ENCODE data around the gene HSD17B4. TPM values are rescaled to one million over a fixed set of nuclear protein-coding genes. Genes with fewer than 3 reads are reported as not detected.
"Not testable (repeated sequence)": the region's sequence is repeated elsewhere in the genome, so short reads cannot be mapped to it uniquely, and the experiment has no call there.

The HSD17B4 gene
- total RNA-seq, 4 donors from 2014 or later = 71.6 to 90.6 (median 86.2) TPM

DNA sequence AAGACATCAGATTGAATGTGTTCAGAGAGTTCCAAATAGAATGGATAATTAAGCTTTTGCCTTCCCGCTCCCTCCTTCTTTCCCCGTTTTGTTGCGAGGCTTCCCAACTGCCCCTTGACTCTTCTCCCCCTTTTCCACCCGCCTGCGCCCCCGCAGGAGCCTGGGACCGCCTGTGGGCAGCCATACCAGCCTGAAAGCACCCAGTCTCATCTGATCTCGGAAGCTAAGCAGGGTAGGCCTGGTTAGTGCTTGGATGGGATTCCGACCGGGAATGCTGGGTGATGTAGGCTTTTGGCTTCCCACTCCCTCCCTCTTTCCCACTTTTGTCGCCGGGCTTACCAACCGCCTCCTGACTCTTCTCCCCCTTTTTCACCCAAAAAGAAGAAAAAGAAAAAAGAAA is 6.8 kb upstream of the HSD17B4 start:
- Histone ChIP-seq H3K27me3 (no peaks in the 10 kb centered on the region), H3K27ac (replicated peaks in 1 of 4) (no peak overlapping the region), H3K4me1 (no peaks in the 10 kb centered on the region), H3K36me3 (no peaks in the 10 kb centered on the region), H3K4me3 (no peak overlapping the region), H3K9me3 (peaks cover 0 to 7% (median 0%) of the 10 kb centered on the region in 4 donors)
- no peak for DNase-seq (ENCODE audit: extremely low spot score)
- WGBS = 64% methylated on average over 13 of the region's 13 CpGs
- TF ChIP-seq POLR2A (IDR thresholded peaks at IDR 0.05; ENCODE audit: low read depth) (no peak), POLR2AphosphoS5 (IDR thresholded peaks at IDR 0.05) (no peak), EP300 (IDR thresholded peaks at IDR 0.05) (no peak)
- TF ChIP-seq, protein P1, sequence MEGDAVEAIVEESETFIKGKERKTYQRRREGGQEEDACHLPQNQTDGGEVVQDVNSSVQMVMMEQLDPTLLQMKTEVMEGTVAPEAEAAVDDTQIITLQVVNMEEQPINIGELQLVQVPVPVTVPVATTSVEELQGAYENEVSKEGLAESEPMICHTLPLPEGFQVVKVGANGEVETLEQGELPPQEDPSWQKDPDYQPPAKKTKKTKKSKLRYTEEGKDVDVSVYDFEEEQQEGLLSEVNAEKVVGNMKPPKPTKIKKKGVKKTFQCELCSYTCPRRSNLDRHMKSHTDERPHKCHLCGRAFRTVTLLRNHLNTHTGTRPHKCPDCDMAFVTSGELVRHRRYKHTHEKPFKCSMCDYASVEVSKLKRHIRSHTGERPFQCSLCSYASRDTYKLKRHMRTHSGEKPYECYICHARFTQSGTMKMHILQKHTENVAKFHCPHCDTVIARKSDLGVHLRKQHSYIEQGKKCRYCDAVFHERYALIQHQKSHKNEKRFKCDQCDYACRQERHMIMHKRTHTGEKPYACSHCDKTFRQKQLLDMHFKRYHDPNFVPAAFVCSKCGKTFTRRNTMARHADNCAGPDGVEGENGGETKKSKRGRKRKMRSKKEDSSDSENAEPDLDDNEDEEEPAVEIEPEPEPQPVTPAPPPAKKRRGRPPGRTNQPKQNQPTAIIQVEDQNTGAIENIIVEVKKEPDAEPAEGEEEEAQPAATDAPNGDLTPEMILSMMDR (IDR thresholded peaks at IDR 0.05) = no peak
- intact Hi-C loops (cut with DNase I) = no loop called here

- no peak for DNase-seq (ENCODE audit: extremely low spot score)
- intact Hi-C loops (cut with DNase I) = no loop called here
- Histone ChIP-seq H3K36me3 (no peaks in the 10 kb centered on the region), H3K9me3 (peaks cover 0 to 7% (median 0%) of the 10 kb centered on the region in 4 donors), H3K4me3 (no peak overlapping the region), H3K27ac (replicated peaks in 1 of 4) (no peak overlapping the region), H3K27me3 (no peaks in the 10 kb centered on the region), H3K4me1 (peaks cover 15 to 22% (median 20%) of the 10 kb centered on the region in 4 donors)
- WGBS = 98% methylated on average over 3 of the region's 3 CpGs
- no peak for TF ChIP-seq POLR2A (IDR thresholded peaks at IDR 0.05; ENCODE audit: low read depth)
- no peak for TF ChIP-seq POLR2AphosphoS5 (IDR thresholded peaks at IDR 0.05)
These were observed 2.4 kb upstream of the HSD17B4 start for GRCh38 chr5:119449882-119450281.

GRCh38 chr5:119450627-119451026 is 1.7 kb upstream of the HSD17B4 start:
- H3K4me1 ChIP-seq = peaks cover 15 to 22% (median 20%) of the 10 kb centered on the region in 4 donors
- H3K4me3 ChIP-seq; DNase-seq (ENCODE audit: extremely low spot score); H3K27ac ChIP-seq (replicated peaks in 1 of 4); H3K27me3 ChIP-seq; H3K9me3 ChIP-seq; intact Hi-C loops (cut with DNase I); H3K36me3 ChIP-seq: not testable (repeated sequence)
- WGBS = 72% methylated on average over 4 of the region's 4 CpGs

DNA sequence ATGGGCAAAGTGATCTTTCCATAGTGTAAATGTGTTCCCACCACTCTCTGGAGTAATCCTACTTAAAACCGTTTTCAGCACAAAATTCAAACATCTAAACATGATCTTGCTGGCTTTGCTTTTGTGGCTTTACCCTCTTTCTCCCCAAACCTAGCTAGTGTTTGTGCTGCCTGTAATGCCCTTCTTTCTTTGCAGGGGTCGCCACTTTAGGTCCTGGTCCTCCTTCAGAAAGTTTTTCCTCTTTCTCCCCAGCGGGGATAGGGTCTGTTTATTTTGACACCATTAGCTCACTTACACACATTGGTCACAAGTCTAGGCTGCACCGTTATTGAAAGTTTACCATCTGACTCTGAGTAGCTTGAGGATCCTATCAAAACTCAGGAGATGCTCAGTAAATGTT is 736 bp upstream of the HSD17B4 start:
- no peak for DNase-seq (ENCODE audit: extremely low spot score)
- intact Hi-C loops (cut with DNase I) = no loop called here
- Histone ChIP-seq H3K36me3 (peaks cover 0 to 1% (median 0%) of the 10 kb centered on the region in 4 donors), H3K9me3 (peaks cover 0 to 7% (median 0%) of the 10 kb centered on the region in 4 donors), H3K27ac (replicated peaks in 1 of 4) (no peak overlapping the region), H3K27me3 (no peaks in the 10 kb centered on the region), H3K4me3 (no peak overlapping the region), H3K4me1 (peaks cover 15 to 22% (median 20%) of the 10 kb centered on the region in 4 donors)
- TF ChIP-seq POLR2A (IDR thresholded peaks at IDR 0.05; ENCODE audit: low read depth) (no peak), POLR2AphosphoS5 (IDR thresholded peaks at IDR 0.05) (no peak), EP300 (IDR thresholded peaks at IDR 0.05) (no peak)
- TF ChIP-seq, protein P1 (IDR thresholded peaks at IDR 0.05) = no peak
- WGBS = 87% methylated on average over 4 of the region's 4 CpGs

GRCh38 chr5:119452060-119452372 is 281 bp upstream of the HSD17B4 start:
- 22% methylated on average over 6 of the region's 6 CpGs for WGBS
- no peaks in the 10 kb centered on the region for H3K27me3 ChIP-seq
- peaks cover 0 to 6% (median 2%) of the 10 kb centered on the region in 4 donors for H3K36me3 ChIP-seq
- peaks cover 0 to 7% (median 0%) of the 10 kb centered on the region in 4 donors for H3K9me3 ChIP-seq
- H3K4me1 ChIP-seq = peaks cover 15 to 22% (median 20%) of the 10 kb centered on the region in 4 donors
- peak overlapping the region; percentile 73 to 84 (median 79) for H3K4me3 ChIP-seq
- DNase-seq (ENCODE audit: extremely low spot score) = no peak
- H3K27ac ChIP-seq (replicated peaks in 1 of 4) = peak overlapping the region; percentile 82 to 93 (median 88)
- intact Hi-C loops (cut with DNase I) = no loop called here
- no peak for TF ChIP-seq POLR2A (IDR thresholded peaks at IDR 0.05; ENCODE audit: low read depth)
- TF ChIP-seq POLR2AphosphoS5 (IDR thresholded peaks at IDR 0.05) = no peak
- no peak for TF ChIP-seq EP300 (IDR thresholded peaks at IDR 0.05)
- TF ChIP-seq, protein P1 (IDR thresholded peaks at IDR 0.05) = no peak

DNA sequence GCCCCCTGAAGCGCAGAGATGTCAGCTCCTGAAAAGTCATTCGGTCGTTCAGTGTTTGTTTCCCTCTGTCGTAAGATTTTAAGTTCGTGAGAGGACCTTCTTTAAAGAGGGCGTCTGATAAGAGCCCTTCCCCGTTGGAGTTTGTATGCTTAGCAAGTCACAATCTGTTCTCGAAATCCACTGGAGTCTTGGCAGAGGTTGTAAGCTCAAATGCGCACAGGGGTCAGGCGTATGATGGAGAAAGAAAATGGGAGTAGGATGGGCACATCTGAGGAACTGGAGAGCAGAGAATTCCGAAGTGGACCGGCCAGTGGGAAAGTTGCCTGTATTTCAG is 710 bp downstream of the HSD17B4 start:
- Histone ChIP-seq H3K36me3 (peaks cover 0 to 11% (median 5%) of the 10 kb centered on the region in 4 donors), H3K4me3 (peak overlapping the region; percentile 73 to 84 (median 79)), H3K4me1 (peaks cover 15 to 22% (median 20%) of the 10 kb centered on the region in 4 donors), H3K9me3 (peaks cover 0 to 7% (median 0%) of the 10 kb centered on the region in 4 donors), H3K27me3 (no peaks in the 10 kb centered on the region), H3K27ac (replicated peaks in 1 of 4) (peak overlapping the region; percentile 82 to 93 (median 88))
- intact Hi-C loops (cut with DNase I) = no loop called here
- 2% methylated on average over 12 of the region's 12 CpGs for WGBS
- DNase-seq (ENCODE audit: extremely low spot score) = no peak
- TF ChIP-seq POLR2A (IDR thresholded peaks at IDR 0.05; ENCODE audit: low read depth) (no peak), EP300 (IDR thresholded peaks at IDR 0.05) (no peak), POLR2AphosphoS5 (IDR thresholded peaks at IDR 0.05) (no peak)
- TF ChIP-seq, protein P1 (IDR thresholded peaks at IDR 0.05) = no peak

Data from esophagus muscularis mucosa (tissue), 4 donors.